Neural progenitor cell (in vitro differentiated cells): ENCODE results near the gene METTL4. TPM values are rescaled to one million over a fixed set of nuclear protein-coding genes. Genes with fewer than 3 reads are reported as not detected.

Experiments used
- DNase-seq: peaks from one replicate; pipeline ENCODE4 v3.0.0-alpha.2; 2016; ENCODE audit warnings: low spot score
- H2AFZ ChIP-seq: fragments of 200-600 bp; sonication (generic); replicated peaks from 2 replicates; pipeline ENCODE4 v1.6.1; 2016; ENCODE audit warnings: antibody characterized with exemption
- H3F3A ChIP-seq: fragments of 200-600 bp; sonication (generic); 2 replicates; pipeline ENCODE4 v1.6.1; 2016; ENCODE audit warnings: antibody characterized with exemption, low read depth
- H3K27ac ChIP-seq: fragments of 200-600 bp; sonication (generic); 2 replicates; pipeline ENCODE4 v1.5.1; 2016; ENCODE audit warnings: mild to moderate bottlenecking
- H3K27me3 ChIP-seq: fragments of 200-600 bp; sonication (generic); 2 replicates; pipeline ENCODE4 v1.6.1; 2016; ENCODE audit warnings: mild to moderate bottlenecking, moderate library complexity
- H3K36me3 ChIP-seq: fragments of 200-600 bp; sonication (generic); 2 replicates; pipeline ENCODE4 v1.5.1; 2016
- H3K4me1 ChIP-seq: fragments of 200-600 bp; sonication (generic); 2 replicates; pipeline ENCODE4 v1.6.1; 2016; ENCODE audit warnings: mixed run types
- H3K4me2 ChIP-seq: fragments of 200-600 bp; sonication (generic); 2 replicates; pipeline ENCODE4 v1.6.1; 2016
- H3K4me3 ChIP-seq: fragments of 200-600 bp; sonication (generic); 2 replicates; pipeline ENCODE4 v1.5.1; 2016
- H3K79me2 ChIP-seq: fragments of 200-600 bp; sonication (generic); 2 replicates; pipeline ENCODE4 v1.6.1; 2016; ENCODE audit warnings: low read depth
- H3K9ac ChIP-seq: fragments of 200-600 bp; sonication (generic); 2 replicates; pipeline ENCODE4 v1.6.1; 2016
- H3K9me3 ChIP-seq: fragments of 200-600 bp; sonication (generic); 2 replicates; pipeline ENCODE4 v1.5.1; 2016; ENCODE audit warnings: low read depth
- H4K20me1 ChIP-seq: fragments of 200-600 bp; sonication (generic); 2 replicates; pipeline ENCODE4 v1.6.1; 2016; ENCODE audit warnings: low read depth
- H3K27ac Mint-ChIP-seq: 3 replicates; pipeline ENCODE4 v1.8.0; 2021; ENCODE audit warnings: mixed read lengths
- H3K27me3 Mint-ChIP-seq: 2 replicates; pipeline ENCODE4 v1.8.0; 2022; ENCODE audit warnings: low read depth, mild to moderate bottlenecking, inconsistent platforms, moderate library complexity, mixed read lengths; ENCODE audit not compliant: insufficient read depth
- H3K36me3 Mint-ChIP-seq: 3 replicates; pipeline ENCODE4 v1.8.0; 2021; ENCODE audit warnings: mixed read lengths
- H3K4me1 Mint-ChIP-seq: 3 replicates; pipeline ENCODE4 v1.8.0; 2021; ENCODE audit warnings: mixed read lengths
- H3K4me3 Mint-ChIP-seq: 3 replicates; pipeline ENCODE4 v1.8.0; 2021; ENCODE audit warnings: mild to moderate bottlenecking, moderate library complexity, mixed read lengths
- H3K9me3 Mint-ChIP-seq: 3 replicates; pipeline ENCODE4 v1.8.0; 2020; ENCODE audit warnings: mixed read lengths
- CTCF ChIP-seq: fragments of 200-600 bp; sonication (generic); IDR thresholded peaks from 2 replicates; pipeline ENCODE4 v1.5.1; 2017; ENCODE audit warnings: antibody characterized with exemption, mild to moderate bottlenecking
- EZH2 ChIP-seq: fragments of 200-600 bp; sonication (generic); IDR thresholded peaks from 2 replicates; pipeline ENCODE4 v1.6.1; 2017; ENCODE audit warnings: antibody characterized with exemption, mild to moderate bottlenecking, moderate library complexity
- EZH2phosphoT487 ChIP-seq: fragments of 200-600 bp; sonication (generic); IDR thresholded peaks from 2 replicates; pipeline ENCODE4 v1.6.1; 2017; ENCODE audit warnings: antibody characterized with exemption
- total RNA-seq: library from RNA; depleted of rRNA; stranded (reverse); fragments of >200 nt; gene quantifications from 2 replicates; pipeline ENCODE4 v1.2.3, GENCODE V29; 2015; ENCODE audit warnings: low replicate concordance

The METTL4 gene
- total RNA-seq = 22.3 and 30.8 TPM in 2 replicates

- peak within 1 kb of the TSS; percentile 99 for H3K27ac Mint-ChIP-seq
- Histone ChIP-seq H4K20me1 (peaks cover 8% of the 10 kb centered on the region), H3K4me3 (peak within 1 kb of the TSS; percentile 84), H3K27ac (peak within 1 kb of the TSS; percentile 97), H3K9ac (peak within 1 kb of the TSS; percentile 78), H3K79me2 (peaks cover 74% of the 10 kb centered on the region), H3F3A (peaks cover 7% of the 10 kb centered on the region), H3K9me3 (no peaks in the 10 kb centered on the region), H3K4me1 (peaks cover 22% of the 10 kb centered on the region), H2AFZ (peak within 1 kb of the TSS; percentile 93), H3K4me2 (peak within 1 kb of the TSS; percentile 98), H3K36me3 (peaks cover 19% of the 10 kb centered on the region), H3K27me3 (no peaks in the 10 kb centered on the region)
- peak within 1 kb of the TSS; percentile 97 for H3K4me3 Mint-ChIP-seq
- no peaks in the 10 kb centered on the region for H3K9me3 Mint-ChIP-seq
- peaks cover 24% of the 10 kb centered on the region for H3K4me1 Mint-ChIP-seq
- TF ChIP-seq CTCF = no peak
- TF ChIP-seq EZH2 = peak; percentile 34
- TF ChIP-seq EZH2phosphoT487 = no peak
- H3K36me3 Mint-ChIP-seq = peaks cover 7% of the 10 kb centered on the region
- peaks cover 2% of the 10 kb centered on the region for H3K27me3 Mint-ChIP-seq
- DNase-seq = peak; percentile 94
Observed at GRCh38 chr18:2571200-2572170, at the start of gene METTL4, which contains the start of gene NDC80. Gene METTL4 (minus strand): TSS chr18:2571505. CDS start chr18:2567216, 4,289 bp downstream. Gene NDC80 (plus strand): TSS chr18:2571557. CDS start chr18:2572986, 1,429 bp downstream.

GRCh38 chr18:2618009-2618408 is 46.7 kb upstream of the METTL4 start:
- Histone ChIP-seq H4K20me1 (no peaks in the 10 kb centered on the region), H3F3A (peaks cover 17% of the 10 kb centered on the region), H3K4me3 (no peak overlapping the region), H3K9me3 (no peaks in the 10 kb centered on the region), H3K4me1 (no peaks in the 10 kb centered on the region), H3K79me2 (no peaks in the 10 kb centered on the region), H2AFZ (no peak overlapping the region), H3K9ac (no peak overlapping the region), H3K36me3 (peaks cover 5% of the 10 kb centered on the region), H3K27me3 (no peaks in the 10 kb centered on the region), H3K4me2 (no peak overlapping the region), H3K27ac (no peak overlapping the region)
- Mint-ChIP-seq H3K27ac (no peak overlapping the region), H3K27me3 (no peaks in the 10 kb centered on the region), H3K9me3 (no peaks in the 10 kb centered on the region), H3K4me1 (no peaks in the 10 kb centered on the region), H3K4me3 (no peak overlapping the region), H3K36me3 (peaks cover 12% of the 10 kb centered on the region)
- no peak for DNase-seq
- no peak for TF ChIP-seq EZH2
- no peak for TF ChIP-seq CTCF
- no peak for TF ChIP-seq EZH2phosphoT487

GRCh38 chr18:2617401-2617998 is 46.2 kb upstream of the METTL4 start:
- Histone ChIP-seq H3K9ac (no peak overlapping the region), H3K27ac (no peak overlapping the region), H3K4me3 (no peak overlapping the region), H4K20me1 (no peaks in the 10 kb centered on the region), H3F3A (peaks cover 17% of the 10 kb centered on the region), H2AFZ (no peak overlapping the region), H3K27me3 (no peaks in the 10 kb centered on the region), H3K36me3 (peaks cover 5% of the 10 kb centered on the region), H3K4me2 (no peak overlapping the region), H3K4me1 (no peaks in the 10 kb centered on the region), H3K79me2 (no peaks in the 10 kb centered on the region), H3K9me3 (no peaks in the 10 kb centered on the region)
- no peak for DNase-seq
- H3K27me3 Mint-ChIP-seq = no peaks in the 10 kb centered on the region
- H3K4me3 Mint-ChIP-seq = no peak overlapping the region
- H3K27ac Mint-ChIP-seq = no peak overlapping the region
- H3K9me3 Mint-ChIP-seq = no peaks in the 10 kb centered on the region
- H3K4me1 Mint-ChIP-seq = no peaks in the 10 kb centered on the region
- TF ChIP-seq CTCF = no peak
- no peak for TF ChIP-seq EZH2phosphoT487
- no peak for TF ChIP-seq EZH2
- peaks cover 13% of the 10 kb centered on the region for H3K36me3 Mint-ChIP-seq
